ENCODE measurements around the gene SEC14L2.
"Not testable (repeated sequence)": the region's sequence is repeated elsewhere in the genome, so short reads cannot be mapped to it uniquely, and the experiment has no call there.

Gene SEC14L2

DNA sequence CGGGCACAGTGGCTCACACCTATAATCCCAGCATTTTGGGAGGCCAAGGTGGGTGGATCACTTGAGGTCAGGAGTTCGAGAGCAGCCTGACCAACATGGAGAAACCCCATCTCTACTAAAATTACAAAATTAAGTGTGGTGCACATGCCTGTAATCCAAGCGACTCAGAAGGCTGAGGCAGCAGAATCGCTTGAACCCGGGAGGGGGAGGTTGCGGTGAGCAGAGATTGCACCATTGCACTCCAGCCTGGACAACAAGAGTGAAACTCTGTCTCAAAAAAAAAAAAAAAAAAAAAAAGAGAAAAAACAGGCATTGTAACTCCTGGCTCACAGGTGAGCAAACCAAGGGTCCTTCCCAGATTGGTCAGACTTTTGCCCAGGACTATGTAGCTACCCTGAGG lies 63.7 kb downstream of the SEC14L2 start:
- not testable (repeated sequence) for DNase-seq

DNA sequence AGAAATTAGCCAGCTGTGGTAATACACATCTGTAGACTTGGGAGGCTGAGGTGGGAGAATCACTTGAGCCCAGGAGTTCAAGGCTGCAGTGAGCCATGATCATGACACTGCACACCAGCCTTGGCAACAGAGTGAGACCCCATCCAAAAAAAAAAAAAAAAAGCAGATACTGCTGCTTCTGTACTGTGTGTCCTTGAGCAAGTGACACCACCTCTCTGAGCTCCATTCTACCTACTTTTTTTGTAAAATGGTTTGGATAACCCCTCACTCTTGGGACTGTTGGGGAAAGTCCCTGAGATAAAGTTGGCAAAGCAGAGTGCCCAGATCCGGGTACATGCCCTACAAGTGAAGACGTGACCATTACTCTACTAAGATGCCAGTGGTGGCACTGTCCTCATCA lies 72.3 kb downstream of the SEC14L2 start:
- DNase-seq, result no peak

DNA sequence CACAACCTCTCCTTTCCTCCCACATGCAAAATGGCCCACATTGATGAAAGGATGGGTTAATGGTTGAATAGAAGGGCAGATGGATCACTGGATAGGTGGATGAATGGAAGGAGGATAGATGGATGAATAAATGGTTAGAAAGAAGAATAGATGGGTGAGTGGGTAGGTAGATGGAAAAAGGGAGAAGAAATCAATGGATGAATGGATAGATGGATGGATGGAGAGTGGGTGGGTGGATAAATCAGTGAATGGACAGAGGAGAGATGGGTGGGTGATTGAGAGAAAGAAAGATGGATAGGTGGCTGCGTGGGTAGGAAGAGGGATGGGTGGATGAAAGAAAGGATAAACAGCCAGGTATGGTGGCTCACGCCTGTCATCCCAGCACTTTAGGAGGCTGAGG lies 73.8 kb downstream of the SEC14L2 start:
- no peak for DNase-seq

DNA sequence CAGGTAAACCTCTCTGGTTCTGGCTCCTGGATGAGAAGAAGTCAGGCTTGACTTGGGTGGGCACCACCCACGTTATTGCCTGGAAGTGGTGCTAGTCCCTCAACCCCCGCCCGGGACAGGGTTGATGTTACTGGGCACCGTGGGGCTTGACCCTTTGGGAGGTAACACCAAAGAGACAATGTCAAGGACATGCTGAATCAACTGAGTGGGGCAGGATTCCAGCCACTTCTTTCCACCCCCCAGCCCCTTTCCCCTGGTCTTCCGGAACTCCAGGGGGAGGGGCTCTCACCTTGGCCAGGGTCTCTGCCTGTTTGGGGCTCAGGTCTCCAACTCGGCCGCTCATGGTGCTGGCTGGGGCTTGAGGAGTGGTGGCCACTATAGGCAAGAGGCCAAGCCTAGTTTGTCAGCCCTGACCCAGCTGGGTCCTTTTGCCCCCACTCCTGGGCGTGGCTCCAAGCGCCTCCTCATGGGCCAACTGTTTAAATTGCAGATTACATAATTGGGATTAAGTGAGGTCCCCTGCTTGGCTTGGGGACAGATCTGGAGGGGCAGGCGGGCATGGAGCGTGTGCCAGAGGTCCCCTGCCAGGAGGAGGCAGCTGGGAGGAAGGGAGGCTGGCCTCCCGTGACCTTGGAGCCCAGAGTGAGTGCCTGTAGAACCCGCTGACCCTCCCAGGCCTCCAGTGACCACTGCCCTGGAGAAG lies 74.9 kb downstream of the SEC14L2 start, which contains the start of gene SEC14L3:
Gene SEC14L3 (minus strand): TSS at position 402 of the 703 bp plus-strand sequence. CDS start 59 bp downstream, at position 343.
- no peak for DNase-seq

DNA sequence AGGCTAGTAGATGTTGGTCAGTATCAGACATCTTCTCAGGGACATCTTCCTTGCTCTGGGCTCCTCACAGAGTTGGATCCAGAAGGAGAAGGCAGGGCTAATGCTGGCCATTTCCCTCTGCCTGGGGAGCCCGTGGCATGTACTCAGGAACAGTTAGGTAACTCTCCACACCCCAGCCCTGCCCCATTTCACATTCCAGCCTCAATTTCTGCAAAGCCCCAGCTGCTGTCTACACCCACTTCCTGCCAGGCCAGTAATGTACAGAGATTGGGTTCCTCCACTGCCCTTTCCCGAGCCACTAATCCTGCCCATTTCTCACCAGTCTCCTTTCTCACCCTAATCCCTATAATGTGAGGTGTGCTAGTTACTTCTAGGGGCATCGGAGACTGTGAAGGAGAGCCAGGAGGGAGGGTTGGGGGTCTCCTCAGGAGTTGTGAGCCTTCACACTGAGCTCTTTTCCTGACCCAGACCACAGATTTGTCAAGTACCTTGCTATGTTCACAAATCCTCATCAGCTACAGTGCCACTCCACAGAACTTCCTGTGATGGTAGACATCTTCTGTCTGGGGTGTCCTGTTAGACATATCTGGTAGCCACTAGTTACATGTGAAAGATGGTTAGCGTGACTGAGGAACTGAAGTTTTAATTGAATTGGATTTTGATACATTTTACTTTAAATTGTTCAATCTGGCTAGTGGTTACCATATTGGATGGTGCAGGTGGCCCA lies 76.3 kb downstream of the SEC14L2 start:
- DNase-seq, result no peak

DNA sequence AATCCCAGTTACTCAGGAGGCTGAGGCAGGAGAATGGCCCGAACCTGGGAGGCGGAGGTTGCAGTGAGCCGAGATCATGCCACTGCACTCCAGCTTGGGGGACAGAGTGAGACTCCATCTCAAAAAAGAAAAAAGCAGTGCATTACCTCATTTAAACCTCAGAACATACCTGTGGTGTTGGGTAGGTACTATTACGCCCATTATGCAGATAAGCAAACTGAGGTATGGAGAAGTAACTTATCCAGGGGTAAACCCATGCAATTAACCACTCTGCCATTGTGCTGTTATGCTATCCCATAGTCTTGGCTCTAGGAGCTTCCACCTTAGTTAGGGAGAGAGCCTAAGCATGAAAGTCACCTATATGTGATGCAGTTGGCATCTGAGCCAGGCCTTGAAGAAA lies 77.3 kb downstream of the SEC14L2 start:
- DNase-seq, result no peak
